Measurements from ENCODE around the gene CIDEB.

DNA sequence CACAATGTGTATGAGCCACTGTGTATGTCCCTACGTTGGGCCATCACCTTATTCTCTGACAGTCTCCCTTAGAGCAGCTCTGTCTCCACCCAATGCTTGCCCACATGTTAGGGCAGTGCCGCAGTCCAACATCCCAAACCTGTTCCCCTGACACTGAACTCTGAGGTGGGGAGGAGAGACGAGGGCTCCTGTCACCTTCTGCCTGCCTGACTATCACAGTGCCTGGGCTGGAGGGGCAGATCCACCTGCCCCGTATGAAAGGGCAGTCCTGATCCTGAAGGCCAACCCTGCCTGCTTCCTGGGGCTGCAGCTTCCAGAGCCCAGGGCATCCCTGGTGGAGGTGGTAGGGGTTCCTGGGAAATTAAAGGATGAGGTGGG is 47.0 kb downstream of the CIDEB start:
- TF ChIP-seq RNF2 (IDR thresholded peaks at IDR 0.05; ENCODE audit: borderline replicate concordance, low read depth, low read length, missing control alignments, poor library complexity, severe bottlenecking) = no peak
- TF ChIP-seq, protein P1, sequence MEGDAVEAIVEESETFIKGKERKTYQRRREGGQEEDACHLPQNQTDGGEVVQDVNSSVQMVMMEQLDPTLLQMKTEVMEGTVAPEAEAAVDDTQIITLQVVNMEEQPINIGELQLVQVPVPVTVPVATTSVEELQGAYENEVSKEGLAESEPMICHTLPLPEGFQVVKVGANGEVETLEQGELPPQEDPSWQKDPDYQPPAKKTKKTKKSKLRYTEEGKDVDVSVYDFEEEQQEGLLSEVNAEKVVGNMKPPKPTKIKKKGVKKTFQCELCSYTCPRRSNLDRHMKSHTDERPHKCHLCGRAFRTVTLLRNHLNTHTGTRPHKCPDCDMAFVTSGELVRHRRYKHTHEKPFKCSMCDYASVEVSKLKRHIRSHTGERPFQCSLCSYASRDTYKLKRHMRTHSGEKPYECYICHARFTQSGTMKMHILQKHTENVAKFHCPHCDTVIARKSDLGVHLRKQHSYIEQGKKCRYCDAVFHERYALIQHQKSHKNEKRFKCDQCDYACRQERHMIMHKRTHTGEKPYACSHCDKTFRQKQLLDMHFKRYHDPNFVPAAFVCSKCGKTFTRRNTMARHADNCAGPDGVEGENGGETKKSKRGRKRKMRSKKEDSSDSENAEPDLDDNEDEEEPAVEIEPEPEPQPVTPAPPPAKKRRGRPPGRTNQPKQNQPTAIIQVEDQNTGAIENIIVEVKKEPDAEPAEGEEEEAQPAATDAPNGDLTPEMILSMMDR (IDR thresholded peaks at IDR 0.05; ENCODE audit: control extremely low read depth in 1 of 3, insufficient read depth in 1 of 3, low read depth in 1 of 3, low read length in 3 of 3) = no peak
- TF ChIP-seq EZH2 (IDR thresholded peaks at IDR 0.05; ENCODE audit: low read depth, low read length, severe bottlenecking) = no peak
- no peak for TF ChIP-seq POLR2AphosphoS5 (IDR thresholded peaks at IDR 0.05; ENCODE audit: low read depth, low read length)
- no peak for TF ChIP-seq HDAC6 (IDR thresholded peaks at IDR 0.05; ENCODE audit: low read depth, low read length)
